Endothelial cell of umbilical vein (primary cell): ENCODE results near the gene FAM237B. TPM values are rescaled to one million over a fixed set of nuclear protein-coding genes. Genes with fewer than 3 reads are reported as not detected.

Experiments
- BruUV-seq: library from RNA; stranded (reverse); fragments of 400-500 nt; replicated peaks from 2 replicates; lab custom pipeline; 2021; lab: Mats Ljungman, UMichigan
- CTCF ChIA-PET: fragments of 300-600, 350-600 bp; sonication (Branson Sonifier 250); formaldehyde crosslinking; loops from one replicate; lab custom pipeline; 2021; ENCODE audit warnings: antibody characterized with exemption, inconsistent platforms; lab: Charles Lee
- POLR2A ChIA-PET: fragments of 300-600, 350-600 bp; sonication (Branson Sonifier 250); formaldehyde crosslinking; loops from one replicate; lab custom pipeline; 2021; ENCODE audit warnings: antibody characterized with exemption, inconsistent platforms; lab: Charles Lee
- DNase-seq: peaks from one replicate; pipeline ENCODE4 v3.0.0-alpha.2; 2011; ENCODE audit warnings: low read depth, low spot score
- FAIRE-seq: peaks from 2 replicates; lab custom pipeline; 2011; peaks lifted over from hg19 to GRCh38; lab: Jason Lieb, UNC
- H2AFZ ChIP-seq: 2 replicates; pipeline ENCODE4 v1.6.0; 2012; ENCODE audit warnings: low read depth, low read length, control low read depth, inconsistent platforms
- H3K27ac ChIP-seq: 2 replicates; pipeline ENCODE4 v1.5.1; 2011; ENCODE audit warnings: low read depth, mild to moderate bottlenecking, control low read depth, low read length, moderate library complexity; ENCODE audit not compliant: insufficient read depth
- H3K27me3 ChIP-seq, 2 experiments: 2 replicates each; pipeline versions ENCODE4 v1.6.0 to v1.6.1; 2011; ENCODE audit warnings: low read length in 2 of 2, mixed read lengths in 1 of 2; ENCODE audit not compliant: control insufficient read depth in 2 of 2, insufficient read depth in 2 of 2
- H3K36me3 ChIP-seq, 2 experiments: 2 replicates in 1 of 2; 3 replicates in 1 of 2; pipeline ENCODE4 v1.5.1; 2011; ENCODE audit warnings: low read length in 2 of 2, mild to moderate bottlenecking in 1 of 2, moderate library complexity in 1 of 2; ENCODE audit not compliant: control insufficient read depth in 2 of 2, insufficient read depth in 2 of 2; ENCODE audit errors: extremely low read depth in 1 of 2
- H3K4me1 ChIP-seq: 3 replicates; pipeline ENCODE4 v1.5.1; 2011; ENCODE audit warnings: mild to moderate bottlenecking, low read length; ENCODE audit not compliant: control insufficient read depth, insufficient read depth; ENCODE audit errors: extremely low read depth
- H3K4me2 ChIP-seq: 2 replicates; pipeline ENCODE4 v1.6.1; 2011; ENCODE audit warnings: low read length, control low read depth, mixed read lengths; ENCODE audit not compliant: insufficient read depth
- H3K4me3 ChIP-seq, 3 experiments: fragments of 200-600 bp in 1 of 3; sonication (generic), shearing (Covaris generic) in 1 of 3; replicated peaks in 1 of 3; 2 replicates each; pipeline ENCODE4 v1.5.1; 2011 to 2016; ENCODE audit warnings: control low read depth in 3 of 3, low read length in 3 of 3, mild to moderate bottlenecking in 2 of 3, inconsistent platforms in 1 of 3, low read depth in 1 of 3, moderate library complexity in 1 of 3; ENCODE audit not compliant: insufficient read depth in 1 of 3
- H3K79me2 ChIP-seq: 2 replicates; pipeline ENCODE4 v1.6.0; 2012; ENCODE audit warnings: low read length, inconsistent platforms; ENCODE audit not compliant: control insufficient read depth, insufficient read depth
- H3K9ac ChIP-seq: replicated peaks from 2 replicates; pipeline ENCODE3; 2011; ENCODE audit warnings: low read length, control low read depth; ENCODE audit not compliant: insufficient read depth; ENCODE audit errors: extremely low read depth
- H3K9me1 ChIP-seq: replicated peaks from 3 replicates; pipeline ENCODE4 v1.6.0; 2011; ENCODE audit warnings: mild to moderate bottlenecking, low read length; ENCODE audit not compliant: control insufficient read depth, insufficient read depth; ENCODE audit errors: extremely low read depth
- H3K9me3 ChIP-seq: replicated peaks from 2 replicates; pipeline ENCODE4 v1.5.1; 2012; ENCODE audit warnings: low read length, inconsistent platforms; ENCODE audit not compliant: control insufficient read depth, insufficient read depth
- H4K20me1 ChIP-seq: replicated peaks from 2 replicates; pipeline ENCODE3; 2011; ENCODE audit warnings: mild to moderate bottlenecking, low read length; ENCODE audit not compliant: control insufficient read depth, insufficient read depth; ENCODE audit errors: extremely low read depth
- EZH2 ChIP-seq: IDR thresholded peaks from 2 replicates; pipeline ENCODE4 v1.6.1; 2012; ENCODE audit warnings: borderline replicate concordance, low read depth, mild to moderate bottlenecking, moderate library complexity, low read length, inconsistent platforms; ENCODE audit not compliant: severe bottlenecking
- FOS ChIP-seq: IDR thresholded peaks from 2 replicates; pipeline ENCODE4 v1.6.1; 2011; ENCODE audit warnings: mild to moderate bottlenecking, low read length, moderate library complexity, borderline replicate concordance; ENCODE audit not compliant: insufficient read depth
- GATA2 ChIP-seq: IDR thresholded peaks from 2 replicates; pipeline ENCODE4 v1.7.0; 2011; ENCODE audit warnings: low read depth, mild to moderate bottlenecking, moderate library complexity, mixed read lengths, low read length; ENCODE audit not compliant: insufficient read length, insufficient read depth
- JUN ChIP-seq: IDR thresholded peaks from 2 replicates; pipeline ENCODE4 v1.6.1; 2011; ENCODE audit warnings: borderline replicate concordance, low read depth; ENCODE audit not compliant: insufficient read length, insufficient read depth
- MYC ChIP-seq: IDR thresholded peaks from one replicate; pipeline ENCODE4 v1.6.1; 2011; ENCODE audit warnings: mild to moderate bottlenecking, low read depth, low read length
- POLR2A ChIP-seq: IDR thresholded peaks from 2 replicates; pipeline ENCODE4 v1.6.1; 2012; ENCODE audit warnings: low read depth, mild to moderate bottlenecking, control low read depth, low read length
- POLR2AphosphoS5 ChIP-seq: IDR thresholded peaks from 2 replicates; pipeline ENCODE4 v1.6.1; 2012; ENCODE audit warnings: low read depth, mild to moderate bottlenecking, control low read depth, low read length, moderate library complexity; ENCODE audit not compliant: insufficient read depth
- dilution Hi-C: fragments of 300-500 bp; cut with MboI; formaldehyde crosslinking; loops from one replicate; pipeline ENCODE4 v1.15.0; 2019; ENCODE audit warnings: low sequenced_read_pairs; ENCODE audit not compliant: extremely low pct_ligation_motif_present
- intact Hi-C: fragments of 100-400 bp; cut with micrococcal nuclease; formaldehyde crosslinking; loops from one replicate; pipeline ENCODE4 v1.10.0; 2022
- polyA plus RNA-seq, 4 experiments: library from polyadenylated mRNA; depleted of rRNA in 3 of 4; stranded (reverse) in 3 of 4; unstranded in 1 of 4; fragments of >200 nt; gene quantifications; 2 replicates each; pipeline versions ENCODE4 v1.2.1 to v1.2.3, GENCODE V29; 2011 to 2012; ENCODE audit warnings: missing spikeins in 1 of 4
- total RNA-seq: library from RNA; stranded (reverse); gene quantifications from 2 replicates; pipeline ENCODE4 v1.2.3, GENCODE V29; 2021
- TF ChIP-seq, protein P1 (sequence below): IDR thresholded peaks from 2 replicates; pipeline ENCODE4 v1.6.1; 2011; ENCODE audit not compliant: insufficient read depth, insufficient read length
- TF ChIP-seq, protein P2 (sequence below), 2 donors: IDR thresholded peaks; 1 replicate in 1 of 2; 2 replicates in 1 of 2; pipeline ENCODE4 v1.5.1; 2011; ENCODE audit warnings: low read length in 2 of 2, mild to moderate bottlenecking in 2 of 2, moderate library complexity in 2 of 2, control low read depth in 1 of 2, inconsistent platforms in 1 of 2, low read depth in 1 of 2; ENCODE audit not compliant: insufficient read depth in 1 of 2; ENCODE audit errors: extremely low read depth in 1 of 2

The FAM237B gene
- total and polyA plus RNA-seq, 2 donors (not counting 3 experiments of a cell fraction or from before 2014, with no cell fraction given), result not detected

DNA sequence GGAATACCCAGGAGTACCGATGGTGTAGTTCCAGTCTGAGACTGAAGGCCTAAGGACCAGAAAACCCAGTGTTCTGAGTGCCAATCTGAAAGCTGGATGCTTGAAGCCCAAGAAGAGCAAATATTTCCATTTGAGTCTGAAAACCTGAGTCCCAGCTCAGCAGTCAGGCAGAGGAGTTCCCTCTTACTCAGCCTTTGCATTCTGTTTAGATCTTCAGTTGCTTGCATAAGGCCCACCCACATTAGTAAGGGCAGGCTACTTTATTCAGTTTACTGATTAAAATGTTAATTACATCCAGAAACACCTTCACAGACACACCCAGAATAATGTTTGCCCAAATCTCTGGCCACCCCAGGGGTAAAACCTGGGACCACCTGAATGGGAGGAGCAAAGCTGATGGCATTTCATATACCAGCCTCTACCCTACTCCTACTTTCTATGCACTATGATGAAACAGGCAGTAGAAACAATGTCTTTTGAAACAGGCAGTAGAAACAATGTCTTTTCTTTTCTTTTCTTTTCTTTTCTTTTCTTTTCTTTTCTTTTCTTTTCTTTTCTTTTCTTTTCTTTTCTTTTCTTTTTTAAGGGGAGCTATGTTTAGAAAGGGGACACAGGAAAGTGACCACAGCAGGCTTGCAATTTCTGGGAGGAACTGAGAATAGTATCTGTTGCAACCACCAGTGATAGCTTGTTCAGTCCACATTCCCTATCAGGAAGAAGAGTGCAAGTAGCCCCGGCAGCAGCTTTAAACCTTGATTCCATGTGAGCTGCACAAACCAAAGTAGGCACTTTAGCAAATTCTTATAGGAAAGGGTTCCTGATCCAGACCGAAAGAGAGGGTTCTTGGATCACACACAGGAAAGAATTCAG, 30.6 kb downstream of the FAM237B start:
- dilution Hi-C loops, result no loop called here
- TF ChIP-seq EZH2 (no peak), MYC (no peak), JUN (no peak), GATA2 (no peak), POLR2A (no peak)
- TF ChIP-seq, protein P1, sequence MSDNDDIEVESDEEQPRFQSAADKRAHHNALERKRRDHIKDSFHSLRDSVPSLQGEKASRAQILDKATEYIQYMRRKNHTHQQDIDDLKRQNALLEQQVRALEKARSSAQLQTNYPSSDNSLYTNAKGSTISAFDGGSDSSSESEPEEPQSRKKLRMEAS, result no peak
- no peak overlapping the region for H3K27ac ChIP-seq
- no peaks in the 10 kb centered on the region for H3K4me1 ChIP-seq
- POLR2A ChIA-PET, result no interaction called here
- H3K9ac ChIP-seq, result no peak overlapping the region
- no peak overlapping the region for H2AFZ ChIP-seq
- no peaks in the 10 kb centered on the region for H3K79me2 ChIP-seq
- no peaks in the 10 kb centered on the region for H3K27me3 ChIP-seq
- intact Hi-C loops, result no loop called here
- no peak overlapping the region for H3K4me3 ChIP-seq
- no peaks in the 10 kb centered on the region for H3K36me3 ChIP-seq
- CTCF ChIA-PET, result interaction anchor here (1.0 to 1.6 kb wide), 3 partner anchors 10 to 137 kb away, joined by 3 to 5 read pairs (median 4); no protein-coding TSS in a partner anchor
- H4K20me1 ChIP-seq, result no peaks in the 10 kb centered on the region
- no peak overlapping the region for H3K4me2 ChIP-seq
- no peaks in the 10 kb centered on the region for H3K9me3 ChIP-seq
- FAIRE-seq (no peak), DNase-seq (no peak)
- H3K9me1 ChIP-seq, result no peaks in the 10 kb centered on the region
- BruUV-seq, result no TSS peak

DNA sequence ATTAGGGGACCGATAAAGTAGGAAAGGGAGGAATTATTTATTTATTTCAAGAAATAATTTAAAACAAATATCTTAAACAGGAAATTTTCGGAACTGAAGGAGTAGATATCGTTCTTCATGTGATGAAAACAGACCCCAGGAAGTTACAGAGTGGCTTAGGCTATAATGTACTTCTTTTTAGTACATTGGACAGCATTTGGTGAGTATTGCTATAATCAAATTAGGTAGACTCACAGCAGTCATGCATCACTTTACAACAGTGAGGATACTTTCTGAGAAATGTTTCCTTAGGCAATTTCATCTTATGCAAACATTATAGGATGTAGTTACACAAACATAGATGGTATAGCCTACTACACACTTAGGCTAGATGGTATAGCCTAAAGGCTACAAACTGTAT, 33.0 kb downstream of the FAM237B start:
- Histone ChIP-seq H3K9me1 (no peaks in the 10 kb centered on the region), H3K4me3 (no peak overlapping the region), H3K9me3 (no peaks in the 10 kb centered on the region), H3K4me2 (no peak overlapping the region), H2AFZ (no peak overlapping the region), H3K79me2 (no peaks in the 10 kb centered on the region), H3K27me3 (no peaks in the 10 kb centered on the region), H3K36me3 (no peaks in the 10 kb centered on the region), H3K4me1 (no peaks in the 10 kb centered on the region), H4K20me1 (no peaks in the 10 kb centered on the region), H3K9ac (no peak overlapping the region), H3K27ac (no peak overlapping the region)
- no TSS peak for BruUV-seq
- no peak for DNase-seq
- ChIA-PET POLR2A (no interaction called here), CTCF (interaction anchor here (1.2 to 2.6 kb wide), 2 partner anchors 10 to 24 kb away, joined by 3 to 6 read pairs; no protein-coding TSS in a partner anchor)
- dilution Hi-C loops (no loop called here), intact Hi-C loops (no loop called here)
- FAIRE-seq, result no peak
- TF ChIP-seq POLR2A (no peak), GATA2 (no peak), POLR2AphosphoS5 (no peak), FOS (no peak), EZH2 (no peak), JUN (no peak), MYC (no peak)
- TF ChIP-seq, protein P1, result no peak
- TF ChIP-seq, protein P2, sequence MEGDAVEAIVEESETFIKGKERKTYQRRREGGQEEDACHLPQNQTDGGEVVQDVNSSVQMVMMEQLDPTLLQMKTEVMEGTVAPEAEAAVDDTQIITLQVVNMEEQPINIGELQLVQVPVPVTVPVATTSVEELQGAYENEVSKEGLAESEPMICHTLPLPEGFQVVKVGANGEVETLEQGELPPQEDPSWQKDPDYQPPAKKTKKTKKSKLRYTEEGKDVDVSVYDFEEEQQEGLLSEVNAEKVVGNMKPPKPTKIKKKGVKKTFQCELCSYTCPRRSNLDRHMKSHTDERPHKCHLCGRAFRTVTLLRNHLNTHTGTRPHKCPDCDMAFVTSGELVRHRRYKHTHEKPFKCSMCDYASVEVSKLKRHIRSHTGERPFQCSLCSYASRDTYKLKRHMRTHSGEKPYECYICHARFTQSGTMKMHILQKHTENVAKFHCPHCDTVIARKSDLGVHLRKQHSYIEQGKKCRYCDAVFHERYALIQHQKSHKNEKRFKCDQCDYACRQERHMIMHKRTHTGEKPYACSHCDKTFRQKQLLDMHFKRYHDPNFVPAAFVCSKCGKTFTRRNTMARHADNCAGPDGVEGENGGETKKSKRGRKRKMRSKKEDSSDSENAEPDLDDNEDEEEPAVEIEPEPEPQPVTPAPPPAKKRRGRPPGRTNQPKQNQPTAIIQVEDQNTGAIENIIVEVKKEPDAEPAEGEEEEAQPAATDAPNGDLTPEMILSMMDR (IDR thresholded peaks at IDR 0.05; ENCODE audit: extremely low read depth in 1 of 2, insufficient read depth in 1 of 2, low read depth in 1 of 2, low read length in 2 of 2), result no peak
